ENCODE measurements around the gene QRICH1.

Gene QRICH1

GRCh38 chr3:49093853-49094767, at the start of gene QRICH1:
QRICH1 (minus strand) TSS chr3:49094071; CDS start chr3:49077017, 17,054 bp downstream.
- TF ChIP-seq CTCF (IDR thresholded peaks at IDR 0.05), result peak; percentile 59
- TF ChIP-seq ZFX (IDR thresholded peaks at IDR 0.05; ENCODE audit: borderline replicate concordance), result no peak
- H3K27ac ChIP-seq, result peak within 1 kb of the TSS; percentile 96

GRCh38 chr3:49140080-49140479, 46.2 kb upstream of the QRICH1 start:
- H3K27ac ChIP-seq, result no peak overlapping the region
- no peak for TF ChIP-seq CTCF (IDR thresholded peaks at IDR 0.05)
- no peak for TF ChIP-seq ZFX (IDR thresholded peaks at IDR 0.05; ENCODE audit: borderline replicate concordance)

GRCh38 chr3:49135499-49135898, 41.6 kb upstream of the QRICH1 start:
- H3K27ac ChIP-seq, result no peak overlapping the region
- no peak for TF ChIP-seq ZFX (IDR thresholded peaks at IDR 0.05; ENCODE audit: borderline replicate concordance)
- no peak for TF ChIP-seq CTCF (IDR thresholded peaks at IDR 0.05)

- H3K27ac ChIP-seq, result peak overlapping the region; percentile 64
- no peak for TF ChIP-seq ZFX (IDR thresholded peaks at IDR 0.05; ENCODE audit: borderline replicate concordance)
- TF ChIP-seq CTCF (IDR thresholded peaks at IDR 0.05), result peak; percentile 22
Measured at GRCh38 chr3:49134471-49135265, 40.8 kb upstream of the QRICH1 start.

GRCh38 chr3:49133226-49133951, 39.5 kb upstream of the QRICH1 start:
- peak overlapping the region; percentile 64 for H3K27ac ChIP-seq
- TF ChIP-seq CTCF (IDR thresholded peaks at IDR 0.05) (no peak; the same call in 1 of the 2 replicates), ZFX (IDR thresholded peaks at IDR 0.05; ENCODE audit: borderline replicate concordance) (no peak)

- peak within 1 kb of the TSS; percentile 64 for H3K27ac ChIP-seq
- TF ChIP-seq CTCF (IDR thresholded peaks at IDR 0.05) (peak; percentile 13; the same call in 1 of the 2 replicates), ZFX (IDR thresholded peaks at IDR 0.05; ENCODE audit: borderline replicate concordance) (no peak)
Measured at GRCh38 chr3:49132437-49133225, 38.8 kb upstream of the QRICH1 start, which contains the start of gene LAMB2. LAMB2 (minus strand) TSS chr3:49133050; CDS start chr3:49132867, 183 bp downstream.

Measured in 22Rv1 (cell line).